GM19328 (cell line): ENCODE measurements around the gene RNF144A.

ENCODE experiments used
- ATAC-seq: cut with Tn5 transposase; IDR thresholded peaks from one replicate; pipeline ENCODE4 v1.9.1; 2021; ENCODE audit warnings: mild to moderate bottlenecking, moderate library complexity; ENCODE audit not compliant: unreplicated experiment

Gene RNF144A

DNA sequence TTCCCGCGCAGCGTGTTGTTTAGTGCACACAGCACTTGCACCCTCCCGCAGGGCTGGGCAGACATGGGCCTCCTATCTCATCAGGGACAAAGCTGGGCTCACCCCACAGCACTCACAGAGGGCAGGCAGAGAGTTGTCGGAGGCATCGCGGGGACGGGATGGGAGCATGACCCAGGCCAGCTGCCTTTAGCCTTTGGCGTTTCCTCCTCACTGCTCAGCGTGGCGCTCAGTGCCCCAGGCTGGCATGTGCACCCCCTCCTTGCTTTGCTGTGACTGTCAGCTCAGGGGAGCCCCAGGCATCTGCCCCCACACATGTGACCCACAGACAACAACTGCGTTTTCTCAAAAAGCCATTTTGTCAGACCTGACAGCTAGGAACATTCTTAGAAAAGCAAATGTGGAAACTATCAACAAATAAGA is 101.1 kb downstream of the RNF144A start:
- no peak for ATAC-seq

DNA sequence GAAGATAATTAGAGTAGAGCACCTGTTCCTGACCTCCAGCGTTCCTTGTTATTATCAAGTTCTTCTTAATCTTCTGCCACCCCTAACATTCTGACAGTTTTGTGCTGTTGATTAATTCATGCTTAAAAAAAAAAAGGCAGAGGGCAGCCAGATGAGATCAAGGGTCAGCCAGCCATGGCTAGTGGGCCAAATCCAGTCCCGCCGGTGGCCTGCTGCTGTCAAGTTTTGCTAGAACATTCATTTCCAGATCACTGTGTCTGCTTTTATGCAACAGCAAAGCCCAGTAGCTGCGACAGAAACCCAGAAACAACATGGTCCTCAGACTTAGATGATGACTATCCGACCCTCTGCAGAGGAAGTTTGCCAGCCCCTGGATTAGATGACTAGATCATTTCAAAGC is 101.6 kb downstream of the RNF144A start:
- ATAC-seq: no peak

DNA sequence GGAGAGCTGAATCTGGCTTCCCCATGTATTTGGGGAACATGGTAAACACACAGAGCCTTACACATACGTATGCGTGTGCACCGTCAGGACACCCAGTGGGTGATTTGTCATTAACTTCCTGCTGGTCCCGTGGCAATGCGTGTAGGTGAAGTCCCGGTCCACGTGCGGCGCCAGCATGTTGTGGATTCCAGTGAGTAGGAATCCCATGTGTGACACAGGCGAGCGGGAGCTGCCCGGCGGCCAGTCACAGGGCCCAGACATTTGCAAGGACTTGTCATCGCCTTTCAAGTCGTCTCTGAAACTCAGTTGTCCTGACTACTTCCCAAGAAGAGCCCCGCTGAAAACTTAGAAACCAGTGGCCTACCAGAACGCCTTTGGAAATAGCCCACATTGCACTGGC is 102.0 kb downstream of the RNF144A start:
- no peak for ATAC-seq

DNA sequence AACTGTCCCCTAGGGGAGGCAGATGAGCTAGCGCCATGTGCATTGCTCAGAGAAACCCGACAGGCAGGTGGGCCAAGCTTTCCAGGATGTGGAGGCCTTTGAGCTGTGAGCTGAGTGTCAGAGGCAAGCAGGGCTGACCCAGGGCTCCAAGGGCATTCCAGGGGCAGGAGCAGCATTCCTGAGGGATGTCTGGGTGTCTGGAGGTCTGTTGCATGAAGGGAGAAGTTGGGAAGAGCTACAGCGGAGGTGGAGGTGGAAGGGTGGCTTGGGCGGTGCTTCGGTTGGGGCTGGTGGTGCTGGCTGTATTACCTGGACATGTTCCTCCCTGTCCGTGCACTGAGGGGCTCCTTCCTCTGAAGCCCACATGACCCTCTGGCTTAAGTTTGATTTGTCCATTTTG is 102.8 kb downstream of the RNF144A start:
- ATAC-seq: no peak

DNA sequence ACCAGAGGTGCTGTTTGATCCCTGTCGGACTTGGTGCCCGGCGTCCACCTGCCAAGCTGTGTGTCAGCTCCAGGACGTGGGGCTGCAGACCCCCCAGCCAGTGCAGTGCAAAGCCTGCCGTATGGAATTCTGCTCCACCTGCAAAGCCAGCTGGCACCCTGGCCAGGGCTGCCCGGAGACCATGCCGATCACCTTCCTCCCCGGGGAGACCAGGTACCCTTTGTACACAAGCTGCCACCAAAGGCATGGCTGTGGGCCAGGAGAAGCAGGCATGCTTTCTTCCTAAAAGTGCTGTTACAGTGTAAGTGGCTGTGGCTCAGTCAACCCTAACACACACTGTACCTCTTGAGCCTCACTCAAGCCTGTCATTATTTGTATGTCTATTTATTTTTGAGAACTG is 103.3 kb downstream of the RNF144A start:
- no peak for ATAC-seq

DNA sequence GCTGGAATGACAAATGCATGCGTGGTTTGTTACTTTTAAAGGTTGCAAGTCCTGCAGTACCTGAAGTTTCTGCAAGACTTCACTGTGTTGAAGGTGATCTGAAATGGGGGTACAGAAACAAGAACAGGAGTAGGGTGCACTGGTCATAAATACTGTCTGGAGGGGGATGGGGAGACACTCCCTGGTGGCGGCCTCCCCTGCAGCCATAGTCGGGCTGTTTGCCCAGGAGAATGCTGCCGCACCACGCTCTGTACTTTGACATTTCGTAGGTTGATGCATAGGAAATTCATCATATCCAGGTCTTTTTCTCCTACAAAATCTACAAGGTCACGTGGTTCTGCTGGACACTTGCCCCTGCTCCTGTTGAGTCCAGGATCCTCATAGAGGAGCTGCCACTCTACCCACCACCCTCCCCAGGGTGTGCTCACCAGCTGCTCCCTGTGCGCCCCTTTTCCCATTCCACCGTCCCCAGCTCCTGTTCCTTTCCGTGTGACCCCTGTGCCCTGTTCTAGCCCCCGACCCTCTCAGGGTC is 103.8 kb downstream of the RNF144A start:
- no peak for ATAC-seq

DNA sequence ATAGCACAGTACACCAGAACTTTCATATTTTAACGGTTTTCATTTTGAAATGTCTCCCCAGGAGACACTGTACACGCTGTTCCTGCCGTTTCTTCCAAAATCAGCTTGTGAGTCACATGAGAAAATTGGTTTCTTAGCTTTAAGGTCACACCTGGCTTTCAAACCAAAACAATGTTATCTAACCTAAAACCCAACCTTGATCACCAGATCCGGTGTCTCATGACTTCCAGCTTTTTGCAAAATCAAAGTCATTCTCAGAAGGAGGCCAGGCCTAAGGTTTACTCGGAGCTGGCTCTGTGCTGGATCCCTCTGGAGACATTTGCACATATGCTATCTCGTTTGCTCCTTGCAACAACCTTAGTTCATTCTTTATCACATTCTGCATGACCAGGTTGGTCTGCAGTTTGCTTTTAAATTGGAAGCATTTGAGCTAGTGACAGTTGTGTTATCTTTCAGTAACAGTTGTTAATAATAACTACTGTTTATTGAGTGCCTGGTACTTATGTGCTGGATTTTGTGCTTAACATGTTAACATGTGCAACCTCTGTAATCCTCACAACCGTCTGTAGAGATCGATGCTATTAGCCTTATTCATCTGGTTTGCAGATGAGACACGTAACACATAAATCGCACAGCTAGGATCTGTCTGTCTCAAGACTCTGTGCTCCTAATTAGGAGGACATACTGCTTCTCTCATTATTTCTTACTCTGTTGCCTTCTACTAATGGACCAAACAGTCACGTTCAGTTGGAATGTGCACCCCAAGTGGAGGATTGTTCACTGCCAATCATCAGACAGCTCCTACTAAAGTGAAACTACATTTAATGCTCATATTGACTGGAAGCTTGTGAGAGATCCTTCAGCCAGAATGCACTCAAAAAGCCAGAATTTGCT is 105.5 kb downstream of the RNF144A start:
- no peak for ATAC-seq

DNA sequence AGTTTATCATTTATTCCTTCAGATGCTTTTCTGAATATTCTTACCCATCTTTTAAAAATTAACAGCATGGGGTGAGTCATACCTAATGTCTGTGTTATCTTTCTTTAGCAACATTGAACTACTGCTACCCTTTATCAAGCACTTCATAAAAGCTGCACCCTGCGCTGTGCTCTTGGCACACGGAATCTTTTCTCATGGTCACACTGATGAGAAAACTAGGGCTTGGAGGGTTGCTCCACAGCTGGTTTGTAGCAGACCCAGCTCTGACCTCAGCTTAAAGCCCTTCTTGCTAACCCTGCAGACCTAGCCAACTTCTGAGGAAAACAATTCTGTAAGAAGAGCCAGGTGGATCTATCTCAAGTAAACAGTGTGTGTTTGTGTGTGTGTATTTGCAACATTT is 106.3 kb downstream of the RNF144A start:
- ATAC-seq: no peak

DNA sequence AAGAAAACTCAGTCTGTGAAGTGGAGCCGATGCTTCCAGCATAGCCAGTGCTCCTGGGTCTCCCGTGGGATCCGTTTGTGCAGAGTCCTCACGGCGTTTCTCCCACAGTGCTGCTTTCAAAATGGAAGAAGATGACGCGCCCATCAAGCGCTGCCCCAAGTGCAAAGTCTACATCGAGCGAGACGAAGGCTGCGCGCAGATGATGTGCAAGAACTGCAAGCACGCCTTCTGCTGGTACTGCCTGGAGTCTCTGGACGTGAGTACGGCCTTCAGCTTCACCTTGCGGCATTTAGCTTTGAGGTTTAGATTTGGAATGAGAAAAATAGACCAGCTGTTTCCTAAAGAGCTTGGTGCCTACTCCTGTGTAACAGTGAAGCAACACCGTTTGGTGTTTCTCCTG is 107.0 kb downstream of the RNF144A start:
- no peak for ATAC-seq

DNA sequence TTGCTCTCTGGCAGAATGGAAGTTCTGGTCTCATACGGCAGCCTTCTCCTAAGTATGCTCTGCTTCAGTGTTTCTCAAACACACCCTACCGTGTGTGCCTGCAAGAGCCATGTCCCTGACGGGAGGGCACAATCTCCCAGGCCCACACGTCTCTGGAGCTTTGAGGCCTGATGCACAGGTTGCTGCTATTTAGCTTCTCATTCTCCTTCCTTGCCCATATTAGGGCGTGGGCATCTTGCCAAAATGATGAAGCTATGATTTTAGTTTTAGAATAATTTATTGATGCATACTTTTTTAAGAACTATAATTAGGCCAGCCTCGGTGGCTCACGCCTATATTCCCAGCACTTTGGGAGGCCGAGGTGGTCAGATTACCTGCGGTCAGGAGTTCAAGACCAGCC is 107.9 kb downstream of the RNF144A start:
- ATAC-seq: no peak

DNA sequence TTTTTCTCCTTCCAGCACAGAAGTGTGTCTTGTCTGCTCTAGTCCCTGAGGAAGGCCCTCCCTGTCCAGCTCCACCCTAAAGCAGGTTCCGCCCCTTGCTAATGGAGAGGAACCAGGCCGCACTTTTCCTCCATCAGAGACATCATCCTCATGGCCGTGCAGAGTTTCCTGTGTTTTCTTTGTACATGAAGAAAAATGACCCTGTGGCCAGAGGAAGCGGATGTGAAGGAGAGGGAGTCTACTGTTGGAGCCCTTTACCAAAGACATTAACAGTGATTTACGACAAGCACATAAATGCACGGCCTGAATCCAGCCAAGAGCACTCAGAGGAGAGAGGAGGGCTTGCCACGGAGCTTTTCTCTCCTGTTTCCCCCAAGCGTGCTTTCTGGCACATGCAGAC is 109.5 kb downstream of the RNF144A start:
- ATAC-seq: no peak

DNA sequence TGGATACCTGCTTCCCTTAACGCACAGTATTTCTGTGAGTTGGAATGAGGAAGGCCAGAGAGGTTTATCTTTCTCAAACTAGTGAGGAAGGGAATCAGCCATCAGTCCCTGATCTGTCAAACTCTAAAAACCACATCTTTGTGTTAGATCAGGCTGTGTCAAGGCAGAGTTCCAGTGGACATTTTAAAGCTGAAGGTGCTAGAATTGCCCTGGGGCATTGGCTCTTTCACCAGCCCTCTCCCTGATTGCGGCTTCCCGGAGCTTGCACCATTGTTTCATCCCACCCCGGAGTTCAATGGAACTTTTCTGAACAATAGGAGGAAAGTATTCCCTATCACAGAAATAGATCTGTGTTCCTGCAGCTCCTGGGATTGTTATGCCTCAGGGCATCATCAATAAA is 110.2 kb downstream of the RNF144A start:
- ATAC-seq: no peak

DNA sequence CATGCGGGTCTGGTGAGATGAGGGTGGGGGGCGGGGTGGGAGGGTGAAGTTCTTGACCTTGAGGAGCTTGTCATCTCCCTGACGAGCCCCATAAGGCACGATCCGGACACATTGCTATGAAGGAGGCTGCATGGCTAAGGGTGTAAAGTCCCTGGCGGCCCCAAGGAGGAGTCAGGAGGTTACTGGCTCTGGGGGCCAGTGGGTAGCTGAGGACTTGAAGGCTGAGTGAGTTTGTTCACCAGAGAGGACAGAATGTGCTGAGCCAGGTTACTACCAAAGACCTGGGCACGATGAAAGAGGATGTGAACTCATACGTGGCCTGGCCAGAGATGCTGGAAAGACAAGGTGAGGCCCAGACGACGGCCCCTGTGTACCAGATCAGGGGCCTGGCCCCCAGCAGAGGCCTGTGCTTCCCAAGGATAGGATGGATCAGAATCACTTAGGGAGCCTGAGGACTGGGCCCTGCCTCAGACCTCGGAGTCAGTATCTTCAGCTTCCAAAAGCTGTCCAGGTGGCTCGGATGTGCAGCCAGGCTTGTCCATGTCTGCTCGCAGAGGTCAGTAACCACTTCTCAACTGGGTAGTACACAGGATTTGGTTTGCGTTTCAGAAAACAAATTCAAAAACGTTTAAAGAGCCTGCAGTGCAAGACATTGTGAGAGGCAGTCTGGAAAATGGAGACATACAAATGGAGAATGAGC is 110.9 kb downstream of the RNF144A start:
- ATAC-seq: no peak

DNA sequence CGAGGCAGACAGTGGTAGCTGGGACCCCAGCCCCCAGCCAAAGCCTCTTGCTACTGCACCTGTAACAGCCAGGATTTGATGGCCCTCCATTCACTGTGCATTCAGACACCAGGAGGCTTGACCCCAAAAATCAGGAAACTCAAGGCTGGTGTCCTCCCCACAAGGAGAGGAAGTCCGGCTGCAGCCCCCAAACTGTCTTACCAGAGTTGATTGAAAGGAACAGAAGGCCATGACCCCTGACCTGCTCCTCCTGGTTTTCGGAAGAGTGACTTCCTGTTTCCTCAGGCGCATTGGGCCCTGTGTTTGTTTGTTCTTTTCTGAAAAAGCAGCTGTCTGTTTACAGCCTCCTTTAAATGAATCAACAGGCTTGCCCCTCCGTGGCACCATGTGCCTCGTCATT is 111.6 kb downstream of the RNF144A start:
- no peak for ATAC-seq

DNA sequence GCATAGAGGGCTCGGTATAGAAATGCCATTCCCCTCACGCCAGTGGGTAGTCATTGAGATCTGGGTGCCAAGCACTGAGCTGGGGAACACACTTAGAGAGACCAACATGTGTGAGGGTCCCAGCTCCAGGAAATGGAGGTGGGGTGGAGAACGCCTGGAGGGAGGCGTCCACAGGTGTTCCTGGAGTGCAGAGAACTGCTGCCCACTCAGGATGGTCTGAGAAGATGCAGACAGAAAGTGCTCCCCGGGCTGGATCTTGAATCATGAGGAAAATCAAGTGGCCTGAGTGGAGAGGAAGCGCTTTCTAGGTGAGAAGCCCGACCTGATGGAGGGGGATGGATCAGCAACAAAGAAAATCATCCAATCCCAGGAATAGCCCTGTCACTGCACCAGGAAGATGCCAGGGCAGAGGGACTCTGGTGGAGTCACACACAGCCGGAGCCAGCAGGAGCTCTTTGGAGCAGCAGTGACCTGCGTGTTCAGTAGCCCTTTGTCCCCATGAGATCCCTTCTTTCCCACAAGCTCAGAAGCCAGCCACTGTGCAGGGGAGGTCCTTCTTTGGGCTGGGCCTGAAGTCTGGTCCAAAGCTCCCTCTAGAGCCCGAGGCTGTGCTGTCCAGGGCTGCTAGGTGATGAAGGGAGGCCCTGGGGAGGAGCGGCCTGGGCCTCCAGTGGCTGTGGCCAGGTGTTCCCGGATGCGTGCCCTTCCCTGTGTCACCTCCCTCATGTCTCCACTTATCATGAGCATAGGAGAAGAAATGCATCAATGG is 112.3 kb downstream of the RNF144A start:
- ATAC-seq: no peak

DNA sequence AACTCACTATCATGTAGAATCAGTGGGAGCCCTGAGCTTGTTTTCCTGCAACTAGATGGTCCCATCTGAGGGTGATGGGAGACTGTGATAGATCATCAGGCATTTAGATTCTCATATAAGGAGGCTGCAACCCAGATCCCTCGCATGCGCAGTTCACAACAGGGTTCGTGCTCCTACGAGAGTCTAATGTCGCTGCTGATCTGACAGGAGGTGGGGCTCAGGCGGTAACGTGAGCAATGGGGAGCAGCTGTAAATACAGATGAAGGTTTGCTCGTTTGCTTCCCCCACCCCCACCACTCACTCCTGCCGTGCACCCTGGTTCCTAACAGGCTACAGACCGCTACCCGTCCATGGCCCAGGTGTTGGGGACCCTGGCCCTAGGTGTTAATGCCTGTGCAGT is 113.6 kb downstream of the RNF144A start:
- ATAC-seq: no peak

DNA sequence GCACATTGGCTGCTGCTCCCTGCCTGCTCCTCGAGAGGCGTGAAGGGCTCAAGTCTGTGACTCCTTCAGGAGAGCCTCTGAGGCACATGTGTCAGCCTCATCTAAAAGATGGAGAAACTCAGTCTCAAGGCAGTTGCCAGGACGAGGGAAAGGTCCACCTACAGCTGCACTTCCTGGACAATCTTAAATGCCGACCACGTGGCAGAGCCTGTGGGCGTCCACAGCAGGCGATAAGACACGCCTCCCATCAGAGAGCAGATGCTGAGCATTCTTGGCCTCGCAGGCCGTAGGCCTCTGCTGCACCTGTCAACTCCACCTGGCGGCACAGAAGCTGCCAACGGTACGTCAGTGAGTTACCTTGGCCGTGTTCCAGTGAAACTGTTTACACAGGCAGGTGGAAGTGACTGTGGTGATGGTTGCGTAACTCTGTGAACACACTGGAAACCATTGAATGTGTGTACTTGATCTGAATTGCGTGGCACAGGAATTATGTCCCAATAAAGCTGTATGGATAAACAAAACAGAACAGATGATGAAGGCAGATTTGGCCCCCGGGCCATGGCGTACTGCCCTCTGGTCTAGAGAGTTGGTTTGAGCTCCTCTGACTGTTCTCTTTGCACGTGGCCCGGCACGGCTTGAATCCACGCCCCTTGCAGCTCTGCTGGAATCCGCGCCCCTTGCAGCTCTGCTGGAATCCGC is 114.5 kb downstream of the RNF144A start:
- no peak for ATAC-seq

DNA sequence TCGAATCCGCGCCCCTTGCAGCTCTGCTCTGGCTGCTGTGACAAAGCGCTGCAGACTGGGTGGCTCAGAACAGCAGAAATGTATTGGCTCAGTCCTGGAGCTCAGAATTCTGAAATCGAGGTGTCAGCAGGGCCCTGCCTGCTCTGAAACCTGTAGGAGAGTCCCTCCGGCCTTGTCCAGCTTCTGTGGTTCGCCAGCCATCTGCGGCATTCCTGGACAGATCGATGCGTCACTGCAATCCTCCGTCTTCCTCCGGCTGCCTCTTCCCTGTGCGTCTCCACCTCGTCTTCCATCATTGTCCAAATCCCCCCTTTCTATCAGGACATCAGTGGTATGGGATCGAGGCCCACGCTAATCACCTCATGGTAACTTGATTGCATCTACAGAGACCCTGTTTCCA is 115.2 kb downstream of the RNF144A start:
- no peak for ATAC-seq

DNA sequence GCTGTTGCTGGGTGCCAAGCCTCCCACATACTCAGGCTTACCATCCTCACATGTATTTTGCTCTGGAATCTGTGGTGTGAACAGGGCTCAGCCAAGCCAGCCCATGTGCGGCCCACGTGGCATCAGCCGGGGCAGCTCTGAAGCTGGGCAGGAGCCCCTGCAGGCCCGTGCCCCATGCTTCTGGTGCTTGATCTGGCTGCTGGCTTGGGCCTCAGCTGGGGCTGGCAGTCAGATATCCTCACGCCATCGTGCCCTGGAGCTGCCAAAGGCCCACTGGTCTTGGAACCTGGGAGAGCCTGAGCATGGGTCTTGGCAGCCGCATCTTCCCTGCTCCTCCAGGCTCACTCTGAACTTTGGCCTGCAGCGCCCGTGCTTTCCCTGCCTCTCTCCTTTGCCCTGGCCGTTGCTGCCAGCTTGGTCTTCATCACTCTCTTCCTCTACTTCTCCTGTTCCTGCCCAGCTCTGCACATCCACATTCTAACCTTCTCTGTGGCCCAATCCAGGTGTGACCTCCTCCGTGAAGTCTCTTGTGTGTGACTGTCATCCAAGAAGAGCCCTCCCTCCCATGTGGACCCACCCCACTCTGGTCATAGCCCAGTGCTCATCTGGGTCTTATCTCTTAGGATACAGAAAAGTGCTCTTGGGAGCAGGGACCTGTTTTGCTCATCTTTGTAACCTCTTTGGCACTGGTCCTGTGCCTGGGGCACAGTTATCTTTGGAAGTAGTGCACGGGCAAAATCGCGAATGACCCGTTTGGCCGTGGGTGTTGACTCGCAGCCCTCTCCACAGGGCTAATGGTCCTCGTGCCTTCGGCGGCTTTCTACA is 116.1 kb downstream of the RNF144A start:
- ATAC-seq: no peak

DNA sequence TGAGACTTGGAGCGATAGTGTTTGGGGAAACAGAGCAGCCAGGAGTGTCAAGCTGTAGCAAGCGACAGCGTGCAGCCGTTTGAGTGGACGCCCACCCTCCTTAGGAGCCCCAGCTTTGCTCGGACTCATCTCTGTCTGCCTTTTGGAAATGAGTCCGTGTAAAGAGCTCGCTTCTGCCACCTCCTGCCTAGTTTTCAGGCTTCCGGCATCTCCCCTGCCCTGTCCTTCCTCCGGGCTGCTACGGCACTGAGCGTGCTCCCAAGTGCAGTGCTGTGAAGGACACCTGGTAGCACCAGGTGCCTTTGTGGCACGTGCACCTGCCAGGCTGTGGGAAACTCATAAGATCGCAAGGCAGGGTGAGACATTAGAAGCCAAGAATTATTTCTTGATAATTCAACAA is 117.1 kb downstream of the RNF144A start:
- no peak for ATAC-seq
